NCI-H69 (cell line): ENCODE data around the gene LHX2.

Experiments
- DNase-seq: peaks from one replicate; lab custom pipeline; 2025; lab: John Stamatoyannopoulos, UW

LHX2 gene

DNA sequence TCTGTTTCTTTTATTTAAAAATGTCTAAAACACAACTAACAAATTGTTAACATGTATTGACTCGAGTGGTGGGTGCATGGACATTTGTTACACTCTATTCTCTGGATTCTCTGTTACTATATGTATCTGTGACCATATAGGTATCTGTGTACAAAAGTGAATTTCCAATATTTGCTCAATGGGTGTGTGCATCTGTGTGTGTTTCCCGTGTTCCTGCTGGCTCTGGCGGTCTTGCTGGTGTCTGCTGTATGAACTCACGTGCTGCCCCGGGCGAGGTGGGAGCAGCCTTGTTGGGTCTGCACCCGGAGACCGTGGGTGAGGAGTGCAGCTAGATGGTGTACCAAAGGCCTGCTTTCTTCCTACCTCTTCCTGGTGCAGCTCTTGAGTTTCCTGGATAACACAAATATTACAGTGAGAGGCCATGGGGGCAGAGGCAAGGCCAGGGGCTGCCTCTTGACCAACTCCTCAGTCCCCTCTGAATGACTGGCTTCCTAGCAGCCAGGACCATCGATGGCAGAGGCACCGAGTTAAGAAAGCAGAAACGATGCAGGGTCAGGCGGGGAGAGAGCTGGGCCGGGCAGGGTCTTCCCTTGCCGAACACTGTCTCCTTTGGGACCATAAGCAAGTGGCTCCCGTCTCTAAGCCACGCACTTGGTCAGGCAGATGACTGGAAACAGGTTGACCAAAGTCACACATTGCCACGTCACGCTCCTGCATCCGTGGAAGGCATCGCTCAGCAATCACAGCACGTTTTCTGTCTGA, 49.5 kb downstream of the LHX2 start:
- DNase-seq: peak; percentile 20

DNA sequence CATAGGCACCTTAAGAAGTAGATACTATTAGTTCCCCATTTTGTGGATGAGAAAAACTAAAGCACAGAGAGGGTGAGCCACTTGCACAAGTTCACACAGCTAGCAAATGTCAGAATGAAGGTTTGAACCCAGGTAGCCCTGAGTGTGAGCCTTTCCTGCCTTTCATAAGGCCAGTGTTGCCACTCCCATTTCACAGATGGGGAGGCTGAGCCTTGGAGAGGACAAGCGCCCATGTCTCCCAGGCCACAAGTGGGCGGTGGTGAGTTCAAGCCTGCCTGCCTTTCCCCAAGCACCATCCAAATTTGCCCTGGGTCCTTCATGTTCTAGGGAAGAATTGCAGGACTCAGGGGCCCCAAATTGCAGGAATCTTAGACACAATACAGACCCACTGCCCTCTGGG, 50.6 kb downstream of the LHX2 start:
- DNase-seq: no peak

DNA sequence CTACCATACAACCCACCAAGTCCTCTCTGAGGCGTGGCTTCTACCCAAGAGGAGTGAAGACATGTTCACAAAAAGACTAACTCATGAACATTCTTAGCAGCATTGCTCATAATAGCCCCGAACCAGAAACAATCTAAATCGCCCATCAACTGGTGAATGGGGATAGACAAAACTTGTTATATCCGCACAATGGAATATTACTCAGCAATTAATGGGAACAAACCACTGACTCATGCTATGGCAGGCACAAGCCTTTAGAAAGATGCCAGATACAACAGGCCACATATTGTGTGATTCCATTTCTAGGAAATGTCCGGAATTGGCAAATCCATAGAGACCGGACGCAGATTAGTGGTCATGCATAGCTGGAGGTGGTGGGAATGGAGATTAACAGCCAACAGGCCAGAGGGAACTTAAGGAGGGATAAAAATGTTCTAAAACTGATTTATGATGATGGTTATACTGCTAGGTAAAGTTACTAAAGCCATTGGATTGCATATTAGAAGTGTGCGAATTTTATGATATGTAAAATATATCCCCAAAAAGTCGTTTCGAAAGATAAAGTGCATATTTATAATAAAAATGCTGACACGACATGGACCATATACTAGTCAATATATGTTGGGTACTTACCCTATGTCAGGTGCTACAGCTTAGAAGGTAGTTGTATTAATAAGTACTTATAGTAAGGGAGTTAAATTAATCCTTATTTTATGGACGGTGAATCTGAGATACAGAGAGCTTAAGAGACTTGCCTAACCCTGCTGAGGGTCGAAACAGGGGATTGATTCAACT, 55.4 kb downstream of the LHX2 start:
- DNase-seq: no peak

DNA sequence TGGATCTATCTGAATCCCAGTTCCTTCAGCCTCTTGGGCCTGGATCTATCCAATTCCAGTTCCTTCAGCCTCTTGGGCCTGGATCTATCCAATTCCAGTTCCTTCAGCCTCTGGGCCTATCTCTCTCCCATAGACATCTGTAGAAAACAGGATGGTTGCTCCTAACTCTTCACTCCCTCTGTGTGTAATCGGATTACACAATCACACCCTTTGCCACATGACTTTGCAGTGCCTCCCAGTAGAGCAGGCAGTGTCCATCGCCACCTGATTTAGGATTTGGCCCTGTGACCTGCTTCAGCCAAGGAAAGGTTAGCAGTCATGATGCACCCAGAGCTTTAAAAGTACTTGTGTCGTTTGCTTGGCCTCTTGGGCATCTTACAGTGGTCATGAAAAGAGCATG, 56.7 kb downstream of the LHX2 start:
- no peak for DNase-seq

DNA sequence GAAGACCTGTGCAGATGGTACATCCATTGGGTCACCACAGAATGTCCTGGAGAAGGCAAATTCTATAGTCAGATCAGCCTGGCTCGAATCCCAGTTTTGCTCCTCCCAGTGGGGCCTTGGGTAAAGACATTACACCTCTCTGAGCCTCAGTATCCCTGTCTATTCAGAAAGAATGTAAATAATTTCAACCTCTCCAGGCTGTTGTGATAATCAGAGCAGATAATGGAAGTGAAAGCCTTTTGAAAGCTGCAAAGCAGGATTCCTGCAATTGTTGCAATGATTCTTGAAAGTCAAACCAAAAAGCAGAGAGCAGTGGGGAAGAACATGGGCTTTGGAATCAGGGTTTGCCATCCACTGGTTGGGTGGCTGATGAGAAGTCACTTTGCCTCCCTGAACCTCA, 63.2 kb downstream of the LHX2 start:
- DNase-seq: no peak

DNA sequence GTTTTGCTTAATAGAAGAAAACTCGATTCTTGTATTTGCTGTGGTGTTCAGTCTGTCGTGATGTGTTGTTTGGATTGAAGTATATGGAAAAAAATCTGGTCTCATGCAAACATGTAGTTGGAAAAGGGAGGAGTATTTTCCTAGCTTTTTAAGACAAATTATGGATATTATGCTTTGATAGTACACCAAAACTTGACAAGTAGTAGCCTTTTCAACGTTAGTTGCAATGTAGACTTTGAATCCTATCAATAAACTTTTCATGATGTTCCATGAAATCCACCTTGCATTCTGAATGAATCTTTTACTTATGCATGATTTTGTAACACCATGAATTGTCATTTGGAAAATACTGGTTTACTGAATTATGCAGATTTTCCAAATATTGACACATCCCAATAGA, 64.2 kb downstream of the LHX2 start:
- DNase-seq: no peak

DNA sequence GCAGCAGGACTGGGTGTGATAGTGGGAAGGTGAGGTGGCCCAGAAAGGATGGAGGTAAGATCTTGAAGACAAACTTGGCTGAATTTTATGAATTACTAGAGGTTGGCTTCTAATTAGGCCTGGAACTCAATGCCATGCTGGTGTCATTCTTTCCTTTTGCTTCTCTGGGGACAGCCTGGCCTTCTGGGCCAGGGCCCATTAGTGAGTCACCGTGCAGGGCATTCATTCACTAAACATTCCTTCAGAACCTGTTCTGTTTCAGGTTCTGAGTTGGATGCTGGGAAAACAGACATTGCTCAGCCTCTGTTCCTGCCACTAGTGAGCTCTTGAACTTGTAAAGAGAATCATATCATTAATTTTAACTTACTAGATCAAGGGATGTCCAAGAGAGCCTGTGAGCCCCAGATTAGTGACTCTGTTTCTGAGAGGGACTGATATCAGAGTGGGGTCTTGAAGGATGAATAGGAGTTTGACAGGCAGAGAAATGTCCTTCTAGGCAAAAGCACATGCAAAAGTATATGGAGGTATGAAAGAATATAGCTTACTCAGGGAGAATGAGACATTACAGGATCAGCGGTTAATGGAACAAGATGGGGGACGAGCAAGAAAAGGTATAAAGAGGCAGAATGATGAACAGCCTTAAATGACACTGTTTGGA, 66.5 kb downstream of the LHX2 start:
- DNase-seq: no peak

DNA sequence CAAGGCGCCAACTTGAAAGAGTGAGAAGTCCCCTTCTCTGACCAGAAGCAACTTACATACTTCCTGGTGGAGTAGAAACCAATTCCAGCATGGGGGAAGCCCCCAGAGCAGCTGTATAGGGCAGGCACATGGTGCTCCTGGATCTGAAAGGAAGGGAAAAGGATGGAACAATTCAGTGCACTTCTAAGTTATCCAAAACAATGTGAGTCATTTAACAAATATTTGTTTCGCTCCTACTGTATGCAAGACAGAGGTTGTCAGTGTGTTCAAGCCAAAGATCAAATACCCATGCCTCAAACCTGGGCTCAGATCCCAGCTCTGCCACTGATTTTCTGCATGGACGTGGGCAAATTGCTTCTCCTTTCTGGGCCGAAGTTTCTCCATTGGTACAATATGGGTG, 67.1 kb downstream of the LHX2 start:
- no peak for DNase-seq

DNA sequence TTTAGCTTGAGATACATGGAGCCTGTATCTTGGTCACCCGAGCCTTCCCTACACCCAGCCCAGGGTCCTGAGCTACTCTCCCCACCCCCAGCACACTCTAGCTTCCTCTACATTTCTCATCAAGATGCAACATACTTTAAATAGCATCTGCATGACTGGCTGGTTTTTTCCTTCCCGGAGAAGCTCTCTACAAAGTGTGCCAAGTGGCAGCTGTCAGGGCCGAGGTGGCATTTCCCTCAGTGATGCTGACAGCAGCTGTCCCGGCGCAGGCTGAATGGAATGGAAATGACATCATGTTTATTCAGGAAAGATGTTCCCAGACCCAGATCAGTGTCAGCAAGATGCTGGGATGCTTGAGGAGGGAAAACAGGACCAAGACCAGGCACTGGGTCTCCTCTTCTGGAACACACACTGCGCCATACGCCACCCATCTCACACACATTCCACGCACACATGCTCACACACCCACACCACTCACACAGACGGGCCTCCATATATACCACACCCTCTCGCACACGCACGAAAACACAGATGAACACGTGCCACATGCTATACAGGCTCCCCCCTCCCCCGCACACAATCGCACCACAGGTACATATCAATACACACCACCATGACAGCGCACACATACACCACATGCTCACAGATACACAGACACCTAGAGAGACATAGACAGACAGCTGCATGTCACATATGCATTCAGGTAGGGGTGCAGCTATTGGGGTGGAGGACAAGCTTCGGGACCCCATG, 67.8 kb downstream of the LHX2 start:
- DNase-seq: no peak

DNA sequence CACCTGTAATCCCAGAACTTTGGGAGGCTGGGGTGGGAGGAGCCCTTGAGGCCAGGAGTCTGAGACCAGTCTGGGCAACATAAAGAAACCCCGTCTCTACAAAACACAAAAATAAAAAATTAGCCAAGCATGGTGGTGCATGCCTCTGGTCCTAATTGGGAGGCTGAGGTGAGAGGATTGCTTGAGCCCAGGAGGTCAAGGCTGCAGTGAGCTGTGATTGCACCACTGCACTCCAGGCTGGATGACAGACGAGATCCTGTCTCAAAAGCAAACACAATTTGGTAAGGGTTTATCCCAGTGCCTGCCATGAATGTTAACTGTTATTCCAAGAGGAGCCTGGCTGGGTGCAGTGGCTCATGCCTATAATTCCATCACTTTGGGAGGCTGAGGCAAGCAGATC, 71.1 kb downstream of the LHX2 start:
- DNase-seq: no peak
